ENCODE measurements around the gene MYH7B. TPM values are rescaled to one million over a fixed set of nuclear protein-coding genes. Genes with fewer than 3 reads are reported as not detected.

Gene MYH7B
- total and polyA plus RNA-seq, 7 donors = 5.7 to 101 (median 11.5) TPM

DNA sequence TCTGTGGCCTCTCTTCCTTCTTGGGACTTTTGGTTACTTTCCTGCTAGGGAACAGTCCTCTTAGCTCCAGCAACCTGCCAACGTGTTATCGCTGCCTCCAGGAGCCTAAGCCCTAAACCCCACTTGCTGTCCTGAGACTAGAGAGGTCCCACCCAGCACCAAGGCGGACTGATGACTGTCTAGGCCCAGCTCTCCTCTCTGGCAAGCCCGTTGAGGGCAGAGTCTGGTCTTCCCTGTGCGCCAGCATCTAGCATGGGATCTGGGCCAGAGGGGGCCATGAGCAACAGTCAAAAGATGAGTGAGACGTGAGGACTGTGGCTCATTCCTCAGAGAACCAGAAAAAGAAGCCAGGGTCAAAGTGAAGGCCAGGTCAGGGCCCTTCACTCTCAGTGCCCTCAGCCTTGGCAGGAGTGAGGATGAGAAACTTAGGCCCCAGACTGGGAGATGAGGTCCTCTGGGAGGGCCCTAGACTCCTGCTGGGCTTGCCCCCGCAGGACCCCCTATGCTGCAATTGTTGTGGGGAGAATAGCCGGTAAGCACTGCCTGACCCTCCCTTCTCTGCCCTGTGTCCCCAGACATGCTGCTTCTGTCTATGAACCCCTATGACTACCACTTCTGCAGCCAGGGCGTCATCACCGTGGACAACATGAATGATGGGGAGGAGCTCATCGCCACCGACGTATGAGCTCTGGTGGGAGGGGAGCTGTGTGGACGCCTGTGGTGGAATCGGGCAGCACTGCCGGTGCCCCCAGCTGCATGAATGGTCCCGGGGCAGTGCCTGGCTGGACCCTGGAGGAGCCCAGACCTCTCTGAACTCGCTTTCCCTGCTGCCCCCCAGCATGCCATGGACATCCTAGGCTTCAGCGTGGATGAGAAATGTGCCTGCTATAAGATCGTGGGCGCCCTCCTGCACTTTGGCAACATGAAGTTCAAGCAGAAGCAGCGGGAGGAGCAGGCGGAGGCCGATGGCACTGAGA lies 30.9 kb downstream of the MYH7B start:
- H3K4me3 ChIP-seq = no peak overlapping the region
- H3K4me1 ChIP-seq = peaks cover 16% of the 10 kb centered on the region
- no peaks in the 10 kb centered on the region for H3K9me3 ChIP-seq
- intact Hi-C loops (cut with DNase I) = no loop called here
- TF ChIP-seq, protein P1, sequence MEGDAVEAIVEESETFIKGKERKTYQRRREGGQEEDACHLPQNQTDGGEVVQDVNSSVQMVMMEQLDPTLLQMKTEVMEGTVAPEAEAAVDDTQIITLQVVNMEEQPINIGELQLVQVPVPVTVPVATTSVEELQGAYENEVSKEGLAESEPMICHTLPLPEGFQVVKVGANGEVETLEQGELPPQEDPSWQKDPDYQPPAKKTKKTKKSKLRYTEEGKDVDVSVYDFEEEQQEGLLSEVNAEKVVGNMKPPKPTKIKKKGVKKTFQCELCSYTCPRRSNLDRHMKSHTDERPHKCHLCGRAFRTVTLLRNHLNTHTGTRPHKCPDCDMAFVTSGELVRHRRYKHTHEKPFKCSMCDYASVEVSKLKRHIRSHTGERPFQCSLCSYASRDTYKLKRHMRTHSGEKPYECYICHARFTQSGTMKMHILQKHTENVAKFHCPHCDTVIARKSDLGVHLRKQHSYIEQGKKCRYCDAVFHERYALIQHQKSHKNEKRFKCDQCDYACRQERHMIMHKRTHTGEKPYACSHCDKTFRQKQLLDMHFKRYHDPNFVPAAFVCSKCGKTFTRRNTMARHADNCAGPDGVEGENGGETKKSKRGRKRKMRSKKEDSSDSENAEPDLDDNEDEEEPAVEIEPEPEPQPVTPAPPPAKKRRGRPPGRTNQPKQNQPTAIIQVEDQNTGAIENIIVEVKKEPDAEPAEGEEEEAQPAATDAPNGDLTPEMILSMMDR (IDR thresholded peaks at IDR 0.05) = no peak
- H3K27me3 ChIP-seq (ENCODE audit: insufficient read depth in 3 of 3, low read length in 2 of 3) = no peaks in the 10 kb centered on the region
- H3K27ac ChIP-seq = peak overlapping the region; percentile 27
- peak; percentile 23 to 47 for DNase-seq
- WGBS, 3 donors = 51 to 58% (median 58%) methylated on average over 24 of the region's 24 CpGs
- peaks cover 0 to 11% of the 10 kb centered on the region in 2 donors for H3K36me3 ChIP-seq (ENCODE audit: insufficient read depth in 1 of 2, low read depth in 1 of 2)
- peak in 2 of 4 donors; percentile 1 to 7 for ATAC-seq

DNA sequence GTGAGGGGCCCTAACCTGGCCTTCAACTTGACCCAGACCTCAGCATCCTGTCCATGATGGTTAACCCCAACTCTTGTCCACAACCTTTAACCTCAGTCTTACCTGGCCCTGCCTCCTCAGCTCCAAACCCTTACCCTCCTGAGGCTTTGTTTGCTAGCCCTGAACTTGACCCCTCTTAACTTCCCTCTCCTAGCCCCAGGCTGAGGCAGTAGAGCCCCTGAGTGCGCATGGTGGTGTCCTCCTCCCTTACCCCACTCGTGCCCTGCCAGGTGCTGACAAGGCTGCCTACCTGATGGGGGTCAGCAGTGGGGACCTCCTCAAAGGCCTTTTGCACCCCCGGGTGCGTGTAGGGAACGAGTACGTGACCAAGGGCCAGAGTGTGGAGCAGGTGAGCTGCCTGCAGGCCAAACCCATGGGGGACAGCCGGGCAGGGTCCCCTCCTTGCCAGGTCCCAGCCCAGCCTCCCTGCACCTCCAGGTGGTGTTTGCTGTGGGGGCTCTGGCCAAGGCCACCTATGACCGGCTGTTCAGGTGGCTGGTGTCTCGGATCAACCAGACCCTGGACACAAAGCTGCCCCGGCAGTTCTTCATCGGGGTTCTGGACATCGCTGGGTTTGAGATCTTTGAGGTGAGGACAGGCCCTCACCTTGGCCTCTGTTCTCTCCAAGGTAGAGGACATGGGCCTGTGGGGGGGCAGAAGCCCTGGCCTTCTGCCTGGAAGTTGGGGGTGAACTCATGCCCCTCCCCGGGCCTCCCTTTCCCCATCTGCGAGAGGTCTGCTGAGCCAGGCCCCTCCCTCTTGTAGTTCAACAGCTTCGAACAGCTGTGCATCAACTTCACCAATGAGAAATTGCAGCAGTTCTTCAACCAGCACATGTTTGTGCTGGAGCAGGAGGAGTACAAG lies 31.9 kb downstream of the MYH7B start:
- Histone ChIP-seq H3K36me3 (ENCODE audit: insufficient read depth in 1 of 2, low read depth in 1 of 2) (peaks cover 0 to 14% of the 10 kb centered on the region in 2 donors), H3K27ac (peak overlapping the region; percentile 27), H3K9me3 (no peaks in the 10 kb centered on the region), H3K4me3 (no peak overlapping the region), H3K27me3 (ENCODE audit: insufficient read depth in 3 of 3, low read length in 2 of 3) (no peaks in the 10 kb centered on the region), H3K4me1 (peaks cover 14% of the 10 kb centered on the region)
- 39 to 52% (median 45%) methylated on average over 14 to 15 of the region's 15 CpGs for WGBS, 3 donors
- intact Hi-C loops (cut with DNase I) = no loop called here
- TF ChIP-seq, protein P1 (IDR thresholded peaks at IDR 0.05) = no peak
- ATAC-seq (no peak), DNase-seq (peak in 1 of 2 donors; percentile 15)

DNA sequence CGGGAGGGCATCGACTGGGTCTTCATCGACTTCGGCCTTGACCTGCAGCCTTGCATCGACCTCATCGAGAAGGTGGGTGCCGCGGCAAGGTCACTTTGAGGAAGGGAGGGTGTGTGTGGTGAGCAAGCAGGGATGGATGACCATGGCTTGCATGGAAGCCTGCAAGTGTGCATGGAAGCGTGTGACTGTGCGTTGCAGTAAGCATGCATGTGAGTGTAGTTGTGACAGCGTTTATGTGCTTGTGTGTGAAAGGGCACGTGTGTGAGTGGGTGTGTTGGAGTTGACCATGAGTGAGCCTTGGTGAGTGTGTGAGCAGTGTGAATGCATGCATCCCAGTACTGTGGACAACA lies 32.5 kb downstream of the MYH7B start:
- intact Hi-C loops (cut with DNase I) = no loop called here
- peaks cover 0 to 20% of the 10 kb centered on the region in 2 donors for H3K36me3 ChIP-seq (ENCODE audit: insufficient read depth in 1 of 2, low read depth in 1 of 2)
- H3K9me3 ChIP-seq = no peaks in the 10 kb centered on the region
- WGBS, 3 donors = 43 to 49% (median 43%) methylated on average over 12 of the region's 12 CpGs
- H3K27ac ChIP-seq = no peak overlapping the region
- TF ChIP-seq, protein P1 (IDR thresholded peaks at IDR 0.05) = no peak
- H3K4me1 ChIP-seq = peaks cover 9% of the 10 kb centered on the region
- no peaks in the 10 kb centered on the region for H3K27me3 ChIP-seq (ENCODE audit: insufficient read depth in 3 of 3, low read length in 2 of 3)
- DNase-seq = no peak
- no peak overlapping the region for H3K4me3 ChIP-seq
- ATAC-seq = peak in 1 of 4 donors; percentile 6

DNA sequence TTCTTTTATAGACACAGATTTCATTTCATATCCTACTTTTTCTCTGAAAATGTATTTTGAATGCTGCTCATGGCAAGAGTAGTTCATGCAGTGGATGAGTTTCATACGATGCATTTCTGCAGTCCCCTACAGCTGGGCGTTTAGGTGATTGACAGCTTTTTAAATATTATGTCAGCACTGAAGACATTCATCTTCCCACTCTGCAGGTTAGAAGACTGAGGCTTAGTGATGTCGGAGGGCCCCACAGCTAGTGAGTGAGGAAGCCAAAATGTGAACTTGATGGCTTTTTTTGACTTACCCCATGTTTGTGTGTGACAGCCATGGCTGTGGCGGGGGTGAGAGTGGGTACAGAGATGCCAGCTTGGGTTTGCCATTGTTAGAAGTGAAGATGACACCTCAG lies 33.5 kb downstream of the MYH7B start:
- Histone ChIP-seq H3K27ac (no peak overlapping the region), H3K4me1 (peaks cover 3% of the 10 kb centered on the region), H3K27me3 (ENCODE audit: insufficient read depth in 3 of 3, low read length in 2 of 3) (no peaks in the 10 kb centered on the region), H3K36me3 (ENCODE audit: insufficient read depth in 1 of 2, low read depth in 1 of 2) (peaks cover 0 to 30% of the 10 kb centered on the region in 2 donors), H3K4me3 (no peak overlapping the region), H3K9me3 (no peaks in the 10 kb centered on the region)
- TF ChIP-seq, protein P1 (IDR thresholded peaks at IDR 0.05) = no peak
- DNase-seq = no peak
- intact Hi-C loops (cut with DNase I) = no loop called here
- WGBS, 3 donors = 80 to 88% (median 86%) methylated on average over 4 of the region's 4 CpGs
- ATAC-seq = no peak
